HEK293 (cell line): Measurements from ENCODE around the gene RHOB.

Experiments used
- CTCF ChIA-PET: fragments of 350-600 bp; formaldehyde crosslinking; extraction: SDS; loops from one replicate; lab custom pipeline; 2021; ENCODE audit warnings: antibody characterized with exemption; lab: Yijun Ruan, JAX
- POLR2A ChIA-PET: fragments of 300-600 bp; formaldehyde crosslinking; extraction: SDS; loops from one replicate; lab custom pipeline; 2020; ENCODE audit warnings: antibody characterized with exemption, inconsistent platforms; lab: Yijun Ruan, JAX
- H3K27ac ChIP-seq: fragments of 200-500 bp; sonication (Bioruptor generic); 2 replicates; pipeline ENCODE4 v1.5.1; 2014; ENCODE audit warnings: low read depth, low read length, control low read depth, inconsistent platforms; ENCODE audit errors: extremely low read depth
- H3K36me3 ChIP-seq, 2 experiments: fragments of 200-500 bp in 1 of 2; sonication (Bioruptor generic) in 1 of 2; 1 replicate in 1 of 2; 2 replicates in 1 of 2; pipeline ENCODE4 v1.5.1; 2014 to 2017; ENCODE audit warnings: inconsistent platforms in 2 of 2, low read length in 2 of 2; ENCODE audit not compliant: control insufficient read depth in 2 of 2, insufficient read depth in 1 of 2
- H3K4me1 ChIP-seq: fragments of 200-500 bp; sonication (Bioruptor generic); 2 replicates; pipeline ENCODE4 v1.5.1; 2014; ENCODE audit warnings: mild to moderate bottlenecking, low read length, inconsistent platforms; ENCODE audit not compliant: control insufficient read depth, insufficient read depth
- H3K4me3 ChIP-seq: 2 replicates; pipeline ENCODE4 v1.5.1; 2011; ENCODE audit warnings: low read depth, mild to moderate bottlenecking, control low read depth, low read length, moderate library complexity
- H3K9me3 ChIP-seq: fragments of 200-500 bp; sonication (Bioruptor generic); 2 replicates; pipeline ENCODE4 v1.5.1; 2014; ENCODE audit warnings: low read depth, low read length, inconsistent platforms; ENCODE audit not compliant: control insufficient read depth, insufficient read depth
- HOXC10 ChIP-seq: sonication (generic); formaldehyde crosslinking; IDR thresholded peaks from 2 replicates; pipeline ENCODE4 v1.8.1; 2023; ENCODE audit warnings: mild to moderate bottlenecking, missing genetic modification reagents
- SCRT1 ChIP-seq: fragments of 450-650 bp; formaldehyde crosslinking; IDR thresholded peaks from 2 replicates; pipeline ENCODE4 v1.5.1; 2016; ENCODE audit warnings: missing biosample characterization, missing genetic modification characterization, borderline replicate concordance
- TCF7L2 ChIP-seq: IDR thresholded peaks from 2 replicates; pipeline ENCODE4 v1.6.1; 2011; ENCODE audit warnings: low read depth, mild to moderate bottlenecking, inconsistent platforms, low read length, moderate library complexity, borderline replicate concordance
- ZNF140 ChIP-seq: fragments of 450-650 bp; formaldehyde crosslinking; IDR thresholded peaks from 2 replicates; pipeline ENCODE4 v1.5.1; 2016; ENCODE audit warnings: missing biosample characterization, missing genetic modification characterization
- ZNF169 ChIP-seq: fragments of 450-650 bp; formaldehyde crosslinking; IDR thresholded peaks from 2 replicates; pipeline ENCODE4 v1.5.1; 2016; ENCODE audit warnings: missing biosample characterization, missing genetic modification characterization
- ZNF19 ChIP-seq: fragments of 450-650 bp; formaldehyde crosslinking; IDR thresholded peaks from 2 replicates; pipeline ENCODE4; 2016; ENCODE audit warnings: missing biosample characterization, missing genetic modification characterization, low read depth
- ZNF24 ChIP-seq: fragments of 450-650 bp; formaldehyde crosslinking; IDR thresholded peaks from 2 replicates; pipeline ENCODE4 v1.5.1; 2016; ENCODE audit warnings: missing biosample characterization, missing genetic modification characterization
- ZNF266 ChIP-seq: fragments of 450-650 bp; formaldehyde crosslinking; IDR thresholded peaks from 2 replicates; pipeline ENCODE4 v1.5.1; 2016; ENCODE audit warnings: missing biosample characterization, missing genetic modification characterization, low read depth
- ZNF391 ChIP-seq: fragments of 450-650 bp; formaldehyde crosslinking; IDR thresholded peaks from 2 replicates; pipeline ENCODE4 v1.5.1; 2016; ENCODE audit warnings: low read depth, missing biosample characterization, missing genetic modification characterization, borderline replicate concordance
- ZNF510 ChIP-seq: fragments of 450-650 bp; formaldehyde crosslinking; IDR thresholded peaks from 2 replicates; pipeline ENCODE4 v1.5.1; 2018; ENCODE audit warnings: mild to moderate bottlenecking, missing genetic modification characterization, missing biosample characterization; ENCODE audit not compliant: insufficient replicate concordance
- ZNF514 ChIP-seq: fragments of 450-650 bp; formaldehyde crosslinking; IDR thresholded peaks from 2 replicates; pipeline ENCODE4 v1.5.1; 2016; ENCODE audit warnings: missing biosample characterization, missing genetic modification characterization
- ZNF544 ChIP-seq: fragments of 450-650 bp; formaldehyde crosslinking; IDR thresholded peaks from 2 replicates; pipeline ENCODE4 v1.5.0; 2017; ENCODE audit warnings: missing biosample characterization, missing genetic modification characterization
- ZNF626 ChIP-seq: fragments of 450-650 bp; sonication (Bioruptor Pico); formaldehyde crosslinking; IDR thresholded peaks from 2 replicates; pipeline ENCODE4 v1.5.1; 2018; ENCODE audit warnings: missing biosample characterization, missing genetic modification characterization, inconsistent platforms
- ZNF658 ChIP-seq: fragments of 450-650 bp; formaldehyde crosslinking; IDR thresholded peaks from 2 replicates; pipeline ENCODE4; 2016; ENCODE audit warnings: missing biosample characterization, missing genetic modification characterization
- ZNF664 ChIP-seq: fragments of 450-650 bp; formaldehyde crosslinking; IDR thresholded peaks from 2 replicates; pipeline ENCODE4 v1.5.1; 2016; ENCODE audit warnings: missing biosample characterization, missing genetic modification characterization
- ZNF677 ChIP-seq: fragments of 450-650 bp; IDR thresholded peaks from 2 replicates; pipeline ENCODE4 v1.5.0; 2018; ENCODE audit warnings: missing biosample characterization, mild to moderate bottlenecking, missing genetic modification characterization, moderate library complexity
- ZNF837 ChIP-seq: fragments of 450-650 bp; formaldehyde crosslinking; IDR thresholded peaks from 2 replicates; pipeline ENCODE4 v1.5.1; 2016; ENCODE audit warnings: missing biosample characterization, missing genetic modification characterization
- TF ChIP-seq, protein P1 (sequence below): fragments of 450-650 bp; formaldehyde crosslinking; IDR thresholded peaks from 2 replicates; pipeline ENCODE4 v1.5.1; 2016; ENCODE audit warnings: missing biosample characterization, missing genetic modification characterization
- TF ChIP-seq, protein P2 (sequence below): fragments of 450-650 bp; formaldehyde crosslinking; IDR thresholded peaks from 2 replicates; pipeline ENCODE4 v1.5.1; 2017; ENCODE audit warnings: missing biosample characterization, missing genetic modification characterization
- TF ChIP-seq, protein P3 (sequence below): fragments of 450-650 bp; formaldehyde crosslinking; IDR thresholded peaks from 2 replicates; pipeline ENCODE4 v1.5.1; 2017; ENCODE audit warnings: missing biosample characterization, missing genetic modification characterization
- TF ChIP-seq, protein P4 (sequence below): fragments of 450-650 bp; formaldehyde crosslinking; IDR thresholded peaks from 2 replicates; pipeline ENCODE4 v1.5.1; 2016; ENCODE audit warnings: missing biosample characterization, missing genetic modification characterization, borderline replicate concordance

The RHOB gene

DNA sequence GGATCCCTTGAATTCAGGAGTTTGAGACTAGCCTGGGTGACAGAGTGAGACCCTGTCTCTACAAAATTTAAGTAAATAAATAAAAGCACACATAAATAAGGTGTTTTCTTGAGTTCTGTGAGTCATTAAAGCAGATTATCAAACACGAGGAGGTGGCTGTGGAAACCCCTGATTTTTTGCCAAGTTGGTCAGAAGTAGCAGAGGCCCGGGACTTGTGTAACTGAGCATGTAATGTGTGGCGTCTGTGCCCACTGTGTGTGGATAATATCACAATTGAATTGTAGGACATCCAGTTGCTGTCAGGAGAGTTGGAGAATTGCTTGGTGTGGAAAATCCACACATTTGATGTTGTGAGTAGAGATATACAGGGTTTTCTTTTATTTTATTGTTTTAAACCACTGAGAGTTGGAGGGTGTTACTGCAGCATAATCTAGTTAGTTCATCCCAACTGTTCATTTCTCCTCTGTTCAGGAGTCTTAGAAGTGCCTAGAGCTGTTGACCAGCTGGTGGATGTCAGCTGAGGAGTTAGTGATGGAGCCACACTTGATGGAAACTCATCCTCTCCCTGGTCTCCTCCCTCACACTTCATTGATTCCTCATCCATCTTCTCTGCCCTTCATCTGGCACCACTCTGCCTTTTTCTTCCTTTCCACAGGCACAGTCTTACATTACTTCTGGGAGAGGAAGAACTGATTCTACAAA, 45.9 kb upstream of the RHOB start:
- H3K9me3 ChIP-seq, result no peaks in the 10 kb centered on the region
- ChIA-PET POLR2A (no interaction called here), CTCF (interaction anchor here (1.0 to 2.2 kb wide), 3 partner anchors 11 to 250 kb away, joined by 3 to 11 read pairs (median 3); partner anchors contain the start of gene HS1BP3)
- no peaks in the 10 kb centered on the region for H3K36me3 ChIP-seq
- no peak for TF ChIP-seq ZNF658 (tag by site-specific recombination)
- no peak overlapping the region for H3K27ac ChIP-seq
- no peak overlapping the region for H3K4me3 ChIP-seq
- no peaks in the 10 kb centered on the region for H3K4me1 ChIP-seq

DNA sequence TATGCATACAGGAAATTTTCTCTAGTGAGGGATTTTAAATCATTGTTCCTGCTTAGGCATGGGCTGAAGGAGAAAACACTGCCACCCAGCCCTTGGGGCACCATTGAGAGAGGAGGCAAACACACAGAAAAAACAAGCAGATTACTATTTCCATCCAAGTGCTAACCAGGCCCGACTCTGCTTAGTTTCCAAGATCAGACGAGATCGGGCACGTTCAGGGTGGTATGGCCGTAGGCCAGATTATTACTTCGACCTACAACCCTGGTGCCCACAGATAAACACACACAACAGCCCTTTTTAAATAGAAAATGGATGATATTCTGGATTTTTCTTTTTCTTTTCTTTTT, 45.4 kb upstream of the RHOB start:
- TF ChIP-seq ZNF169 (tag by site-specific recombination) (no peak), ZNF664 (no peak), TCF7L2 (no peak), ZNF677 (tag by site-specific recombination) (no peak), ZNF510 (tag by site-specific recombination) (no peak), ZNF544 (tag by site-specific recombination) (no peak), ZNF391 (tag by site-specific recombination) (no peak), ZNF19 (tag by site-specific recombination) (no peak), ZNF514 (tag by site-specific recombination) (no peak), ZNF266 (no peak), ZNF140 (tag by site-specific recombination) (no peak), SCRT1 (no peak), ZNF626 (tag by site-specific recombination) (no peak), ZNF24 (tag by site-specific recombination) (no peak), HOXC10 (CRISPR knock-in tag) (no peak), ZNF837 (tag by site-specific recombination) (no peak)
- TF ChIP-seq, protein P1, sequence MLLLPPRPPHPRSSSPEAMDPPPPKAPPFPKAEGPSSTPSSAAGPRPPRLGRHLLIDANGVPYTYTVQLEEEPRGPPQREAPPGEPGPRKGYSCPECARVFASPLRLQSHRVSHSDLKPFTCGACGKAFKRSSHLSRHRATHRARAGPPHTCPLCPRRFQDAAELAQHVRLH (tag by site-specific recombination), result no peak
- TF ChIP-seq, protein P2, sequence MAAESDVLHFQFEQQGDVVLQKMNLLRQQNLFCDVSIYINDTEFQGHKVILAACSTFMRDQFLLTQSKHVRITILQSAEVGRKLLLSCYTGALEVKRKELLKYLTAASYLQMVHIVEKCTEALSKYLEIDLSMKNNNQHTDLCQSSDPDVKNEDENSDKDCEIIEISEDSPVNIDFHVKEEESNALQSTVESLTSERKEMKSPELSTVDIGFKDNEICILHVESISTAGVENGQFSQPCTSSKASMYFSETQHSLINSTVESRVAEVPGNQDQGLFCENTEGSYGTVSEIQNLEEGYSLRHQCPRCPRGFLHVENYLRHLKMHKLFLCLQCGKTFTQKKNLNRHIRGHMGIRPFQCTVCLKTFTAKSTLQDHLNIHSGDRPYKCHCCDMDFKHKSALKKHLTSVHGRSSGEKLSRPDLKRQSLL (tag by site-specific recombination), result no peak
- TF ChIP-seq, protein P3, sequence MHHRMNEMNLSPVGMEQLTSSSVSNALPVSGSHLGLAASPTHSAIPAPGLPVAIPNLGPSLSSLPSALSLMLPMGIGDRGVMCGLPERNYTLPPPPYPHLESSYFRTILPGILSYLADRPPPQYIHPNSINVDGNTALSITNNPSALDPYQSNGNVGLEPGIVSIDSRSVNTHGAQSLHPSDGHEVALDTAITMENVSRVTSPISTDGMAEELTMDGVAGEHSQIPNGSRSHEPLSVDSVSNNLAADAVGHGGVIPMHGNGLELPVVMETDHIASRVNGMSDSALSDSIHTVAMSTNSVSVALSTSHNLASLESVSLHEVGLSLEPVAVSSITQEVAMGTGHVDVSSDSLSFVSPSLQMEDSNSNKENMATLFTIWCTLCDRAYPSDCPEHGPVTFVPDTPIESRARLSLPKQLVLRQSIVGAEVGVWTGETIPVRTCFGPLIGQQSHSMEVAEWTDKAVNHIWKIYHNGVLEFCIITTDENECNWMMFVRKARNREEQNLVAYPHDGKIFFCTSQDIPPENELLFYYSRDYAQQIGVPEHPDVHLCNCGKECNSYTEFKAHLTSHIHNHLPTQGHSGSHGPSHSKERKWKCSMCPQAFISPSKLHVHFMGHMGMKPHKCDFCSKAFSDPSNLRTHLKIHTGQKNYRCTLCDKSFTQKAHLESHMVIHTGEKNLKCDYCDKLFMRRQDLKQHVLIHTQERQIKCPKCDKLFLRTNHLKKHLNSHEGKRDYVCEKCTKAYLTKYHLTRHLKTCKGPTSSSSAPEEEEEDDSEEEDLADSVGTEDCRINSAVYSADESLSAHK, result no peak
- TF ChIP-seq, protein P4, sequence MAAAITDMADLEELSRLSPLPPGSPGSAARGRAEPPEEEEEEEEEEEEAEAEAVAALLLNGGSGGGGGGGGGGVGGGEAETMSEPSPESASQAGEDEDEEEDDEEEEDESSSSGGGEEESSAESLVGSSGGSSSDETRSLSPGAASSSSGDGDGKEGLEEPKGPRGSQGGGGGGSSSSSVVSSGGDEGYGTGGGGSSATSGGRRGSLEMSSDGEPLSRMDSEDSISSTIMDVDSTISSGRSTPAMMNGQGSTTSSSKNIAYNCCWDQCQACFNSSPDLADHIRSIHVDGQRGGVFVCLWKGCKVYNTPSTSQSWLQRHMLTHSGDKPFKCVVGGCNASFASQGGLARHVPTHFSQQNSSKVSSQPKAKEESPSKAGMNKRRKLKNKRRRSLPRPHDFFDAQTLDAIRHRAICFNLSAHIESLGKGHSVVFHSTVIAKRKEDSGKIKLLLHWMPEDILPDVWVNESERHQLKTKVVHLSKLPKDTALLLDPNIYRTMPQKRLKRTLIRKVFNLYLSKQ, result no peak
- Histone ChIP-seq H3K36me3 (no peaks in the 10 kb centered on the region), H3K27ac (no peak overlapping the region), H3K4me3 (no peak overlapping the region), H3K9me3 (no peaks in the 10 kb centered on the region), H3K4me1 (no peaks in the 10 kb centered on the region)
- POLR2A ChIA-PET, result no interaction called here
- CTCF ChIA-PET, result interaction anchor here (1.4 kb wide), 1 partner anchor 40 kb away, joined by 3 read pairs; no protein-coding TSS in a partner anchor
